GM21576 (cell line): Measurements from ENCODE around the gene RMC1.

ENCODE experiments used
- ATAC-seq: cut with Tn5 transposase; IDR thresholded peaks from one replicate; pipeline ENCODE4 v1.9.1; 2021; ENCODE audit warnings: mild to moderate bottlenecking, moderate library complexity; ENCODE audit not compliant: unreplicated experiment

RMC1 gene

GRCh38 chr18:23529604-23530003 lies 26.3 kb downstream of the RMC1 start:
- no peak for ATAC-seq

GRCh38 chr18:23530195-23530594 lies 26.9 kb downstream of the RMC1 start:
- ATAC-seq, result no peak

- no peak for ATAC-seq
Observed at GRCh38 chr18:23531912-23532311, 28.6 kb downstream of the RMC1 start.

- ATAC-seq, result no peak
Observed at GRCh38 chr18:23532848-23533247, 29.5 kb downstream of the RMC1 start.

- ATAC-seq, result no peak
Observed at GRCh38 chr18:23534276-23534675, 31.0 kb downstream of the RMC1 start.

- no peak for ATAC-seq
Observed at GRCh38 chr18:23536204-23536603, 32.9 kb downstream of the RMC1 start.

GRCh38 chr18:23537274-23537673 lies 34.0 kb downstream of the RMC1 start:
- ATAC-seq, result no peak

GRCh38 chr18:23538001-23538400 lies 34.7 kb downstream of the RMC1 start:
- ATAC-seq, result no peak

GRCh38 chr18:23538870-23539269 lies 35.6 kb downstream of the RMC1 start:
- ATAC-seq, result no peak

GRCh38 chr18:23539296-23539695 lies 36.0 kb downstream of the RMC1 start:
- no peak for ATAC-seq

- ATAC-seq, result no peak
Observed at GRCh38 chr18:23539911-23540525, 36.7 kb downstream of the RMC1 start.

GRCh38 chr18:23540867-23541266 lies 37.6 kb downstream of the RMC1 start:
- ATAC-seq, result no peak

- ATAC-seq, result no peak
Observed at GRCh38 chr18:23541349-23542093, 38.2 kb downstream of the RMC1 start.

GRCh38 chr18:23542461-23542860 lies 39.1 kb downstream of the RMC1 start:
- ATAC-seq, result no peak

GRCh38 chr18:23545247-23545789 lies 42.0 kb downstream of the RMC1 start:
- ATAC-seq, result no peak

GRCh38 chr18:23547306-23547705 lies 44.0 kb downstream of the RMC1 start:
- no peak for ATAC-seq

- no peak for ATAC-seq
Observed at GRCh38 chr18:23547846-23548245, 44.5 kb downstream of the RMC1 start.

- ATAC-seq, result no peak
Observed at GRCh38 chr18:23548275-23548674, 45.0 kb downstream of the RMC1 start.

GRCh38 chr18:23548719-23549118 lies 45.4 kb downstream of the RMC1 start:
- no peak for ATAC-seq

- ATAC-seq, result no peak
Observed at GRCh38 chr18:23550898-23551297, 47.6 kb downstream of the RMC1 start.

- no peak for ATAC-seq
Observed at GRCh38 chr18:23551978-23552377, 48.7 kb downstream of the RMC1 start.

- no peak for ATAC-seq
Observed at GRCh38 chr18:23552505-23552904, 49.2 kb downstream of the RMC1 start.
